Activated gamma-delta T cell (primary cell): ENCODE measurements around the gene VAMP8.

Experiments
- DNase-seq: peaks from one replicate; lab custom pipeline; 2025; lab: John Stamatoyannopoulos, UW

Gene VAMP8

DNA sequence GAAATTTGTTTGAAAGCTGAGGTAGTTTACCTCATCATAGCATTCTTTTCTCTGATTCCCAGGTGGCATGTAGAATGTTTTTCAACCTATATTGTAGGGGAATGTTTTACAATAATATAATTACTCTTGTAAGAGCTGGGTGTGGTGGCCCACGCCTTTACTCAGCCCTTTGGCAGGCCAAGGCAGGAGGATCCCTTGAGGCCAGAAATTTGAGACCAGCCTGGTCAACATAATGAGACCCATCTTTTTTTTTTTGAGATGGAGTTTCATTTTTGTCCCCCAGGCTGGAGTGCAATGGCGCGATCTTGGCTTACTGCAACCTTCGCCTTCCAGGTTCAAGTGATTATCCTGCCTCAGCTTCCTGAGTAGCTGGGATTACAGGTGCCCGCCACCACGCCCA, 42.2 kb downstream of the VAMP8 start:
- DNase-seq = no peak

DNA sequence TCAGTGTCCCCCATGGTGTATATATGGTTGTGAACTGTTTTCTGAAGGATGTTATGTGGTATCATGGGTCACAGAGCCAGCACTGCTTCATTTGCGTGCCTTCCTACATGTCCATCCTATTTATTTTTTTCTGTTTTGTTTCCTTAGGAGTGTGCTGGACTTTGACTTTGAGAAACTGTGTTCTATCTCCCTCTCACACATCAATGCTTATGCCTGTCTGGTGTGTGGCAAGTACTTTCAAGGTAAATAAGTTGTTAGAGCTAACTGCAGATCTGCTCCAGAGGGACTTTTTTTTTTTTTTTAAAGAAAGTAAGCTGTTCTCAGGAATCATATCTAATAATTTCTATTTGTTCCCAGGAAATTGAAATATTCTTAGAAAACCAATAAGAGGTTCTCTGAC, 44.0 kb downstream of the VAMP8 start:
- DNase-seq = no peak

DNA sequence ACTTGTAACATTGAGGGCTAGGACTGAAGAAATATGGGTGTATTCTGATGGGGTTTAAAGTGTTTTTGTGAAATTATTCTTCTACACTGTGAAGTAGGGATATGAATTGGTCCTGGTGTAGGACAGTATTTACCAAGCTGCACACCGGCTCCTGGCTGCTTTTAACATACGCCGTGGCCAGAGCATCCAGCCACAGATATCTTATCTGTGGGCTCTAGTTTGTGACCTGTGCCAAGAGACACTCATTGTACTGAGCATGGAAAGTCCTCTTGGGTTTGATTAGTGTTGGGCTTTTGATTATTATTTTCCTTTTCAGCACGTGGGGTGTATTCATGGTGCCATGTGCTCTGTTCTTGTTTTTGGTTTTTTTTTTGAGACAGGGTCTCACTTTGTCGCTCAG, 46.6 kb downstream of the VAMP8 start:
- DNase-seq = no peak

DNA sequence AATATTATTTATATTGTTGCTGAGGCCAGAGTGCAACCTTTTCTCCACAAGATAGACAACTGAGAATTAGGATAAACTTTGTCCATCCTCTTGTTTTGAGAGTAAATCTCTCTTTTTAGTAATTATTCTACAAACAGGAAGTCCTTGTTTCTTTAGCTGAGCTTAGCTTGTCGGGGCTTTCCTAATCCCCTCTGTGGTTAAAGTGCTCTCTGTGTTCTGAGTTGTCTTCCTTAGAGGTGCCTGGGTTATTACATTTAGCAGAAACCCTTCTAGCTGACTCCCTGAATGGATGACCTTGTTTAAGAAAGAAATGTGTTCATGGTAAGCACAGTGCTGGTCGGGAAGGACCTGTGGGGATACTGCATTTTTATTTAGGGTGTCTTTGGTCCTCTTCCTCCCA, 51.3 kb downstream of the VAMP8 start:
- no peak for DNase-seq

DNA sequence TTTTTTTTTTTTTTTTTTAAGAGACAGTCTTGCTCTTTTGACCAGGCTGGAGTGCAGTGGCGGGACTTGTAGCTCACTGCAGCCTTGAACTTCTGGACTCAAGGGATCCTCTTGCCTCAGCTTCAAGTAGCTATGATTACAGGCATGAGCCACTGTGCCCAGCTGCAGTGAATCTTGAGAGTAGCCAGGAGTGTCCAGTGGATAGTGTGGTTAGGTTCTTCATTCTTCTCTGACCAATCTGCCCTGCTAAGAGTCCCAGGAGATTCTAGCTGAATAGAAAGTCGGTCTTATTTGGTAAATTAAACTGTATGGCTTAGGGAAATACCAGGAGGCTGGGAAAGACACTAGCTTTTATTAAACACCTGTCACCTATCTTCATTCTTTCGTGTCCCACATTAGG, 53.9 kb downstream of the VAMP8 start:
- DNase-seq = no peak
